HepG2 (cell line): Measurements from ENCODE around the gene ZNF865. TPM values are rescaled to one million over a fixed set of nuclear protein-coding genes. Genes with fewer than 3 reads are reported as not detected.

Experiments
- ARID2 ChIP-seq: sonication (generic); formaldehyde crosslinking; IDR thresholded peaks from 2 replicates; pipeline ENCODE4 v1.8.1; 2022; ENCODE audit warnings: mild to moderate bottlenecking, missing genetic modification reagents, borderline replicate concordance
- CAMTA2 ChIP-seq: sonication (generic); formaldehyde crosslinking; IDR thresholded peaks from 2 replicates; pipeline ENCODE4 v1.4.0; 2020; ENCODE audit warnings: mild to moderate bottlenecking, missing genetic modification reagents, borderline replicate concordance
- FOXK1 ChIP-seq: sonication (generic); formaldehyde crosslinking; IDR thresholded peaks from 2 replicates; pipeline ENCODE4 v1.4.0; 2020; ENCODE audit warnings: low read depth, missing genetic modification reagents, borderline replicate concordance
- HIVEP1 ChIP-seq: sonication (generic); formaldehyde crosslinking; IDR thresholded peaks from 2 replicates; pipeline ENCODE4 v1.4.0; 2020; ENCODE audit warnings: mild to moderate bottlenecking, missing genetic modification reagents
- NR2F6 ChIP-seq, 2 experiments: IDR thresholded peaks; 2 replicates each; pipeline ENCODE4 v1.6.1; 2016; ENCODE audit warnings: antibody characterized with exemption in 1 of 2, mild to moderate bottlenecking in 1 of 2
- STAG1 ChIP-seq: sonication (generic); formaldehyde crosslinking; IDR thresholded peaks from 2 replicates; pipeline ENCODE4 v1.4.0; 2020; ENCODE audit warnings: missing genetic modification reagents
- TEF ChIP-seq: sonication (generic); formaldehyde crosslinking; IDR thresholded peaks from 2 replicates; pipeline ENCODE4 v1.5.0; 2020; ENCODE audit warnings: missing genetic modification reagents
- ZBTB33 ChIP-seq: sonication (generic); formaldehyde crosslinking; IDR thresholded peaks from 2 replicates; pipeline ENCODE4 v1.4.0; 2020; ENCODE audit warnings: missing genetic modification reagents
- ZNF121 ChIP-seq: sonication (generic); formaldehyde crosslinking; IDR thresholded peaks from 2 replicates; pipeline ENCODE4 v1.5.0; 2020; ENCODE audit warnings: mild to moderate bottlenecking, missing genetic modification reagents
- ZNF337 ChIP-seq: sonication (generic); formaldehyde crosslinking; IDR thresholded peaks from 2 replicates; pipeline ENCODE4 v1.5.1; 2020; ENCODE audit warnings: missing genetic modification reagents, low read depth, mild to moderate bottlenecking, borderline replicate concordance
- ZNF605 ChIP-seq: sonication (generic); formaldehyde crosslinking; IDR thresholded peaks from 2 replicates; pipeline ENCODE4 v1.8.0; 2022; ENCODE audit warnings: mild to moderate bottlenecking, missing genetic modification reagents
- ZNF703 ChIP-seq: sonication (generic); formaldehyde crosslinking; IDR thresholded peaks from 2 replicates; pipeline ENCODE4 v1.5.1; 2020; ENCODE audit warnings: missing genetic modification reagents, mild to moderate bottlenecking, moderate library complexity, borderline replicate concordance
- ZNF720 ChIP-seq: sonication (generic); formaldehyde crosslinking; IDR thresholded peaks from 2 replicates; pipeline ENCODE4 v1.4.0; 2020; ENCODE audit warnings: missing genetic modification reagents
- polyA plus RNA-seq, 8 experiments: library from polyadenylated mRNA; depleted of rRNA in 3 of 8; stranded (reverse) in 7 of 8; unstranded in 1 of 8; fragments of >200 nt; fragmentation: Illumina TruSeq in 4 of 8; extraction: Trizol in 4 of 8; gene quantifications; 2 replicates each; pipeline versions ENCODE4 v1.2.1 to v1.2.3, GENCODE V29; 2011 to 2016; ENCODE audit warnings: low read depth in 4 of 8, missing spikeins in 1 of 8, mixed read lengths in 1 of 8; ENCODE audit not compliant: insufficient read depth in 1 of 8
- total RNA-seq, 5 experiments: library from RNA; depleted of rRNA; stranded (reverse); fragments of >200 nt; fragmentation: Illumina TruSeq; extraction: Trizol; gene quantifications; 2 replicates each; pipeline ENCODE4 v1.2.3, GENCODE V29; 2016; ENCODE audit warnings: low read depth in 1 of 5
- TF ChIP-seq, protein P1 (sequence below): sonication (generic); formaldehyde crosslinking; IDR thresholded peaks from 2 replicates; pipeline ENCODE4 v1.4.0; 2020; ENCODE audit warnings: mild to moderate bottlenecking, missing genetic modification reagents, borderline replicate concordance
- TF ChIP-seq, protein P2 (sequence below): sonication (generic); formaldehyde crosslinking; IDR thresholded peaks from 2 replicates; pipeline ENCODE4 v1.8.0; 2022; ENCODE audit warnings: mild to moderate bottlenecking, missing genetic modification reagents, moderate library complexity

The ZNF865 gene
- total and polyA plus RNA-seq, 2 of the 13 experiments (the other 11 are each of a cell fraction or from before 2014, with no cell fraction given) = 0.93 to 1.0 TPM

DNA sequence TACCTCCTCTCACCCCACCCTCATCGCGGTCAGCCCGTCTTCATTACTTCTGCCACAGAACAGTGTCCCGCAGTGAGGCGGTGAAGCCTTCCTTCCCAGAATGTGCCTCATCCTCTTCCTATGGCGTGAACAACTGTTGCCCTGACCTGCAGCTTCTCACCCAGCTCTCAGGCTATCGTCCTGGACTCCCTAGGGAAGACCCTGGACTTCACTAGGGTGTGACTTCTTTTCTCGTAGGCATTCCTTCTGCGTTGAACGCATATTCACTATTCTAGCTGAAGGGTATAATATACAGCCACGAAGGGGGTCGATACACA is 982 bp downstream of the ZNF865 start (continued):
- TF ChIP-seq ZNF703 = no peak
- TF ChIP-seq, protein P1, sequence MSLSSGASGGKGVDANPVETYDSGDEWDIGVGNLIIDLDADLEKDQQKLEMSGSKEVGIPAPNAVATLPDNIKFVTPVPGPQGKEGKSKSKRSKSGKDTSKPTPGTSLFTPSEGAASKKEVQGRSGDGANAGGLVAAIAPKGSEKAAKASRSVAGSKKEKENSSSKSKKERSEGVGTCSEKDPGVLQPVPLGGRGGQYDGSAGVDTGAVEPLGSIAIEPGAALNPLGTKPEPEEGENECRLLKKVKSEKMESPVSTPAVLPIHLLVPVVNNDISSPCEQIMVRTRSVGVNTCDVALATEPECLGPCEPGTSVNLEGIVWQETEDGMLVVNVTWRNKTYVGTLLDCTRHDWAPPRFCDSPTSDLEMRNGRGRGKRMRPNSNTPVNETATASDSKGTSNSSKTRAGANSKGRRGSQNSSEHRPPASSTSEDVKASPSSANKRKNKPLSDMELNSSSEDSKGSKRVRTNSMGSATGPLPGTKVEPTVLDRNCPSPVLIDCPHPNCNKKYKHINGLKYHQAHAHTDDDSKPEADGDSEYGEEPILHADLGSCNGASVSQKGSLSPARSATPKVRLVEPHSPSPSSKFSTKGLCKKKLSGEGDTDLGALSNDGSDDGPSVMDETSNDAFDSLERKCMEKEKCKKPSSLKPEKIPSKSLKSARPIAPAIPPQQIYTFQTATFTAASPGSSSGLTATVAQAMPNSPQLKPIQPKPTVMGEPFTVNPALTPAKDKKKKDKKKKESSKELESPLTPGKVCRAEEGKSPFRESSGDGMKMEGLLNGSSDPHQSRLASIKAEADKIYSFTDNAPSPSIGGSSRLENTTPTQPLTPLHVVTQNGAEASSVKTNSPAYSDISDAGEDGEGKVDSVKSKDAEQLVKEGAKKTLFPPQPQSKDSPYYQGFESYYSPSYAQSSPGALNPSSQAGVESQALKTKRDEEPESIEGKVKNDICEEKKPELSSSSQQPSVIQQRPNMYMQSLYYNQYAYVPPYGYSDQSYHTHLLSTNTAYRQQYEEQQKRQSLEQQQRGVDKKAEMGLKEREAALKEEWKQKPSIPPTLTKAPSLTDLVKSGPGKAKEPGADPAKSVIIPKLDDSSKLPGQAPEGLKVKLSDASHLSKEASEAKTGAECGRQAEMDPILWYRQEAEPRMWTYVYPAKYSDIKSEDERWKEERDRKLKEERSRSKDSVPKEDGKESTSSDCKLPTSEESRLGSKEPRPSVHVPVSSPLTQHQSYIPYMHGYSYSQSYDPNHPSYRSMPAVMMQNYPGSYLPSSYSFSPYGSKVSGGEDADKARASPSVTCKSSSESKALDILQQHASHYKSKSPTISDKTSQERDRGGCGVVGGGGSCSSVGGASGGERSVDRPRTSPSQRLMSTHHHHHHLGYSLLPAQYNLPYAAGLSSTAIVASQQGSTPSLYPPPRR = no peak
- no peak for TF ChIP-seq HIVEP1 (CRISPR knock-in tag)
- no peak for TF ChIP-seq ZNF337
- no peak for TF ChIP-seq STAG1
- TF ChIP-seq ZNF720 (CRISPR knock-in tag) = 0 out of 2 replicates have a peak, but pooled peaks have one; percentile 41
- TF ChIP-seq ZBTB33 (CRISPR knock-in tag) = 0 out of 2 replicates have a peak, but pooled peaks have one; percentile 3
- TF ChIP-seq TEF = no peak
- TF ChIP-seq NR2F6 (IDR thresholded peaks at IDR 0.05) = no peak
- no peak for TF ChIP-seq NR2F6 (CRISPR knock-in tag; IDR thresholded peaks at IDR 0.05)
- TF ChIP-seq FOXK1 (CRISPR knock-in tag) = no peak
- TF ChIP-seq, protein P2, sequence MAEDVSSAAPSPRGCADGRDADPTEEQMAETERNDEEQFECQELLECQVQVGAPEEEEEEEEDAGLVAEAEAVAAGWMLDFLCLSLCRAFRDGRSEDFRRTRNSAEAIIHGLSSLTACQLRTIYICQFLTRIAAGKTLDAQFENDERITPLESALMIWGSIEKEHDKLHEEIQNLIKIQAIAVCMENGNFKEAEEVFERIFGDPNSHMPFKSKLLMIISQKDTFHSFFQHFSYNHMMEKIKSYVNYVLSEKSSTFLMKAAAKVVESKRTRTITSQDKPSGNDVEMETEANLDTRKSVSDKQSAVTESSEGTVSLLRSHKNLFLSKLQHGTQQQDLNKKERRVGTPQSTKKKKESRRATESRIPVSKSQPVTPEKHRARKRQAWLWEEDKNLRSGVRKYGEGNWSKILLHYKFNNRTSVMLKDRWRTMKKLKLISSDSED = no peak
- TF ChIP-seq ZNF605 (CRISPR knock-in tag) = 0 out of 2 replicates have a peak, but pooled peaks have one; percentile 35
- TF ChIP-seq ZNF121 (CRISPR knock-in tag) = no peak
- TF ChIP-seq ARID2 (CRISPR knock-in tag) = no peak
- no peak for TF ChIP-seq CAMTA2 (CRISPR knock-in tag)
